Dendritic cell treated with granulocyte-macrophage colony-stimulating factor and Interleukin-4, amounts not matched to agents 40 ng/mL and 50 ng/mL, for 4 days (primary cell): ENCODE data around the gene FAT1.

Experiments used
- H3K27ac Mint-ChIP-seq: one replicate; pipeline ENCODE4 v1.8.0; 2022; ENCODE audit warnings: mild to moderate bottlenecking, mixed read lengths
- H3K27me3 Mint-ChIP-seq: one replicate; pipeline ENCODE4 v1.8.0; 2022; ENCODE audit warnings: mild to moderate bottlenecking, mixed read lengths
- H3K36me3 Mint-ChIP-seq: one replicate; pipeline ENCODE4 v1.8.0; 2022; ENCODE audit warnings: low read depth, mixed read lengths
- H3K4me1 Mint-ChIP-seq: one replicate; pipeline ENCODE4 v1.8.0; 2022; ENCODE audit warnings: low read depth, mixed read lengths
- H3K4me3 Mint-ChIP-seq: one replicate; pipeline ENCODE4 v1.8.0; 2022; ENCODE audit warnings: mild to moderate bottlenecking, moderate library complexity, mixed read lengths
- H3K9me3 Mint-ChIP-seq: one replicate; pipeline ENCODE4 v1.8.0; 2022; ENCODE audit warnings: mixed read lengths
- intact Hi-C: fragments of 100-400 bp; cut with micrococcal nuclease; formaldehyde crosslinking; loops from one replicate; pipeline ENCODE4 v1.15.0; 2022

FAT1 gene

GRCh38 chr4:186702940-186703339 is 20.7 kb downstream of the FAT1 start:
- Mint-ChIP-seq H3K9me3 (peaks cover 8% of the 10 kb centered on the region), H3K27me3 (no peaks in the 10 kb centered on the region), H3K36me3 (no peaks in the 10 kb centered on the region), H3K4me3 (no peak overlapping the region), H3K4me1 (no peaks in the 10 kb centered on the region), H3K27ac (no peak overlapping the region)
- intact Hi-C loops = no loop called here

DNA sequence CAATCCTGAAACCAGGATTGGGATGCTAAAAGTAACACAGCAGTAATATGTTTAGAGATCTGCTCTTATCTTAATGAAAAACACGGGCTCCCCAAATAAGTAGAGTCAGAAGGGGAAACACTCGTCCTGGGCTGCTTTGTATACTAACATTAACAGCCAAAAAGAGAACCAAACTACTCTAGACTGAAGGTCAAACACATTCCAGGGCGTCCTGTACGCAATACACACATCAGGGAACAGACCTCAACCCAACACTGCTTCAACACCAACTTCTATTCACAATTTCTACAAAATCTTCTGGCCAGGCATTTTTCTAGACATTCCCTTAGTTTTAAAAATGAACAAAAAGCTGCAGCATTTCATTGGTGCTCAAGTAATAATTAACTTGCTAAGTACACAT is 21.4 kb downstream of the FAT1 start:
- peaks cover 8% of the 10 kb centered on the region for H3K9me3 Mint-ChIP-seq
- no peaks in the 10 kb centered on the region for H3K27me3 Mint-ChIP-seq
- H3K36me3 Mint-ChIP-seq = no peaks in the 10 kb centered on the region
- H3K4me3 Mint-ChIP-seq = no peak overlapping the region
- no peaks in the 10 kb centered on the region for H3K4me1 Mint-ChIP-seq
- H3K27ac Mint-ChIP-seq = no peak overlapping the region
- intact Hi-C loops = no loop called here

DNA sequence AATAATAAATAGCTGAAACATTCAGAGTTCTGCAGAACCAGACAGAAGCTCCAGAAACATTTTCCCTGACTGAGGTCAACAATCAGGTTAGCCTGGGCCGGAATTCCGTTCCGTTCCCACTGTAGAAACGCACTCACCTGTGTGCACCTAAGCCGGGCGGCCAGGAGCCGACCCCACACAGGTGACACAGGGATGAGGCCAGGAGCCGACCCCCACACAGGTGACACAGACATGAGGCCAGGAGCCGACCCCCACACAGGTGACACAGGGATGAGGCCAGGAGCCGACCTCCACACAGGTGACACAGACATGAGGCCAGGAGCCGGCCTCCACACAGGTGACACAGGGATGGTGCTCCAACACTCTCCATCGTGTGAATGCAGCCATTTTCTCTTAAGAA is 21.9 kb downstream of the FAT1 start:
- intact Hi-C loops = no loop called here
- Mint-ChIP-seq H3K36me3 (no peaks in the 10 kb centered on the region), H3K27me3 (no peaks in the 10 kb centered on the region), H3K27ac (no peak overlapping the region), H3K9me3 (peaks cover 8% of the 10 kb centered on the region), H3K4me1 (no peaks in the 10 kb centered on the region), H3K4me3 (no peak overlapping the region)

- no peak overlapping the region for H3K27ac Mint-ChIP-seq
- H3K36me3 Mint-ChIP-seq = no peaks in the 10 kb centered on the region
- intact Hi-C loops = no loop called here
- no peak overlapping the region for H3K4me3 Mint-ChIP-seq
- peaks cover 8% of the 10 kb centered on the region for H3K9me3 Mint-ChIP-seq
- no peaks in the 10 kb centered on the region for H3K27me3 Mint-ChIP-seq
- H3K4me1 Mint-ChIP-seq = no peaks in the 10 kb centered on the region
Observed at GRCh38 chr4:186701273-186701672, 22.4 kb downstream of the FAT1 start.

GRCh38 chr4:186700746-186701145 is 22.9 kb downstream of the FAT1 start:
- no peaks in the 10 kb centered on the region for H3K4me1 Mint-ChIP-seq
- H3K9me3 Mint-ChIP-seq = peaks cover 8% of the 10 kb centered on the region
- H3K36me3 Mint-ChIP-seq = no peaks in the 10 kb centered on the region
- H3K27me3 Mint-ChIP-seq = no peaks in the 10 kb centered on the region
- intact Hi-C loops = no loop called here
- no peak overlapping the region for H3K4me3 Mint-ChIP-seq
- no peak overlapping the region for H3K27ac Mint-ChIP-seq

DNA sequence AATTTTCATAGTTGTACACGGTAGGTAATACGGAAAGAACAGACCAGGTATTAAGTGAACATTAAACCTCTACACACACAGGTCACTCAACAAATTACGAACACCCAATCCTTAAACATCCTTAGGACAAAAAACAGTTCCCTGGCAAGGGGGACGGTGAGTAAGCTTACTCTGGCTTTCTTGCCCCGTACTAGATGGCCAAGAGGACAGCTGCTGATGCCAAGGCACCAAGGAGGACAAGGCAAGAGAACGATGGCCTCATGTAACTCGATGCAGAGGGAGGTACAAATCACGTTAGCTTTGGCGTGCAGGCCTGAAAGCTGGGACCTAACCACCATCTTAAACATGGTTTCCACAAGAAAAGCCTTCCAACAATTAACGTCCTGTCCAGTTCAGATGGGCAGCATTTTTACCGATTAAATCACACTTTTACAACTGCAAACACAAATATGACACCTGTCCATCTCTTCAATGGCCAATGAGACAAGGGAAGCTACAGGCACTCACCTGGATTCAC is 23.7 kb downstream of the FAT1 start:
- no peaks in the 10 kb centered on the region for H3K27me3 Mint-ChIP-seq
- no peak overlapping the region for H3K27ac Mint-ChIP-seq
- intact Hi-C loops = no loop called here
- peaks cover 8% of the 10 kb centered on the region for H3K9me3 Mint-ChIP-seq
- H3K4me3 Mint-ChIP-seq = no peak overlapping the region
- H3K4me1 Mint-ChIP-seq = no peaks in the 10 kb centered on the region
- no peaks in the 10 kb centered on the region for H3K36me3 Mint-ChIP-seq

DNA sequence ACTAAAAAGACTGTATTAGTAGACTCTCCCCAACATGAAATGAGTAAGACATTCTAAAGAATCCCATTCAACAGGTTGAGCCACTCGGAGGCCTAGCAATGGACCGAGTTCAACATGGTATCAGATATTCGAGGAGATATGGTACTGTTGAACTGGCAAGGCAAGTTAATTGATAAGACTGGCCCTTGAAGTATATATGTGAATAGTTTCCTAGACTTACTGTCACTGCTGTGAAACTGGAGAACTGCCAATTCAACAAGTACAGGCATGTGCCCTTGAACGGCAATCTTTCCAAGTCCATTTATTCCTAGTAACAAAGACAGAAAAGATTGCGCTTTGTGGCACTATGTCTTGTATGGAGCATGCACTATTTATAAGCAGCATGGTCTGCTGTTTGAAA is 24.4 kb downstream of the FAT1 start:
- intact Hi-C loops = no loop called here
- no peaks in the 10 kb centered on the region for H3K4me1 Mint-ChIP-seq
- no peak overlapping the region for H3K27ac Mint-ChIP-seq
- H3K27me3 Mint-ChIP-seq = no peaks in the 10 kb centered on the region
- no peaks in the 10 kb centered on the region for H3K36me3 Mint-ChIP-seq
- peaks cover 10% of the 10 kb centered on the region for H3K9me3 Mint-ChIP-seq
- no peak overlapping the region for H3K4me3 Mint-ChIP-seq

GRCh38 chr4:186698525-186698924 is 25.1 kb downstream of the FAT1 start:
- H3K36me3 Mint-ChIP-seq = no peaks in the 10 kb centered on the region
- no peaks in the 10 kb centered on the region for H3K27me3 Mint-ChIP-seq
- H3K9me3 Mint-ChIP-seq = peaks cover 17% of the 10 kb centered on the region
- intact Hi-C loops = no loop called here
- H3K4me1 Mint-ChIP-seq = no peaks in the 10 kb centered on the region
- no peak overlapping the region for H3K27ac Mint-ChIP-seq
- H3K4me3 Mint-ChIP-seq = no peak overlapping the region

DNA sequence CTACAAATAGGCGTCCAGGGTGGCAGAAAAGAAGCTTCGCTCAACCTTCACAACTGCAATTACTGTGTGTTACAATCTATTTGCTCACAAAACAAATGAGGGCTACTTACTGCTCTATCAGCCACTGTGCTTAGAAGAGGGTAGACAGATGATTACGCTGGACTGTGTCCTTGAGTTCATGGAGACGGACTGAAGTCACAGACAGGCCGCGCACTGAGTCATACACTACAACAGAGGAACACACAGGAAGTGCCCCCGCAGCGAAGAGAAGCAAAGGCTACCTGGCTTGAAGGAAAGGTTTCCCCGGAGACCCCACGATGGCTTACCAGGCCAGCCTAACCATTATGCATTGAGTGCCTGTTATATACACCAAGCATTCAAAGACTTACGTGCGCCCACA is 25.6 kb downstream of the FAT1 start:
- peaks cover 19% of the 10 kb centered on the region for H3K9me3 Mint-ChIP-seq
- no peaks in the 10 kb centered on the region for H3K4me1 Mint-ChIP-seq
- no peak overlapping the region for H3K4me3 Mint-ChIP-seq
- intact Hi-C loops = no loop called here
- H3K27ac Mint-ChIP-seq = no peak overlapping the region
- H3K27me3 Mint-ChIP-seq = no peaks in the 10 kb centered on the region
- H3K36me3 Mint-ChIP-seq = no peaks in the 10 kb centered on the region

DNA sequence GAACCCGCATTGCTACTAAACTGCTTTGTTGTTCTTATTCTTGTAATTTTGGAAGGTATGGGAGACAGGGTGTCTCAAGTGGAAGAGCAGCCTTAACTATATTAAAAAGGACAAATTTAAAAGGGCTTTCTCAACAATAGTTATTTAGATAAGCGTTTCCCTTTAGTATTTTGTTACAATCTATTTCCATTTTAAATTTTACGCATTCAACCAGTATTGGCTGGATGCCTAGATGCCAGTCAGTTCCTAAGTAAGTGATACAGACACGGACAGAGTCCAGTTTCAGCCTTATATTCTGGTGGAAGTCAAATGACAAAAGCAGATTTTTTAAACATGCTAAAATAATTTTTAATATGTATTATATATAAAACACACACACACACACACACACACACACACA is 28.3 kb downstream of the FAT1 start:
- Mint-ChIP-seq H3K36me3 (no peaks in the 10 kb centered on the region), H3K4me1 (no peaks in the 10 kb centered on the region), H3K9me3 (peaks cover 19% of the 10 kb centered on the region)

GRCh38 chr4:186693894-186694293 is 29.8 kb downstream of the FAT1 start:
- H3K27me3 Mint-ChIP-seq = no peaks in the 10 kb centered on the region
- no peaks in the 10 kb centered on the region for H3K4me1 Mint-ChIP-seq
- no peak overlapping the region for H3K27ac Mint-ChIP-seq
- H3K4me3 Mint-ChIP-seq = no peak overlapping the region
- intact Hi-C loops = no loop called here
- no peaks in the 10 kb centered on the region for H3K36me3 Mint-ChIP-seq
- H3K9me3 Mint-ChIP-seq = peaks cover 19% of the 10 kb centered on the region

More for the DNA sequence above, 28.3 kb downstream of the FAT1 start:
- Mint-ChIP-seq H3K27ac (no peak overlapping the region), H3K4me3 (no peak overlapping the region), H3K27me3 (no peaks in the 10 kb centered on the region)
- intact Hi-C loops = no loop called here

DNA sequence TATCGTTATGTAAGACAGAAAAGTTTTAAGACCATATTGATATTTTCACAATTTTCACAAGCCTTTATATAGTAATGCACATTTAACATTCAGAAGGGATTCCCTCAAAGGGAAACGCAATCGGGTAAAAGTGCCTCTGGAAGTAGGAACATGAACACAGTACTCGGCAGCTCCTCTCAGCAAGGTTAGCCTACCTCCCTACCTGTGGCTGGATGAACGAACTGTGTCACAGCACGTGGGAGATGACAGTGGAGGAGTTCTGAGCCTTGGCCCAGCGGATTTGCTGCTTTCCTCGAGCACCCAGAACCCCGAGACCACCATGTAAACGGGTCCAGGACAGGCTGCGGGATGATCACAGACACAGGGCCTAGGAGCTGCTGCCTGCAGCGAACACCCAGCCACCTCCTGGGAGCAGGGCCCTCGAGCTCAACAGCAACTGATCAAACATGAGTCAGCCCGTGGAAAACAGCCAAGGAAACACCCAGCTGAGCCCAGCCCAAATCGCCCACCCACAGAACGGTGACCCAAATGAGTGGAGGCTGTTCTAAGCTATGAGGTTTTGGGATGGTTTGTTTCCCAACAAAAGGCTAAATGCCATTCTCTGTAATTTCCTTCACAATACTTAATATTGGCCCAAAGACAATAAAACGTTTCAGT is 30.4 kb downstream of the FAT1 start:
- no peak overlapping the region for H3K27ac Mint-ChIP-seq
- H3K4me3 Mint-ChIP-seq = no peak overlapping the region
- intact Hi-C loops = no loop called here
- no peaks in the 10 kb centered on the region for H3K27me3 Mint-ChIP-seq
- peaks cover 13% of the 10 kb centered on the region for H3K9me3 Mint-ChIP-seq
- H3K36me3 Mint-ChIP-seq = no peaks in the 10 kb centered on the region
- no peaks in the 10 kb centered on the region for H3K4me1 Mint-ChIP-seq

- H3K27ac Mint-ChIP-seq = no peak overlapping the region
- no peak overlapping the region for H3K4me3 Mint-ChIP-seq
- no peaks in the 10 kb centered on the region for H3K36me3 Mint-ChIP-seq
- H3K4me1 Mint-ChIP-seq = no peaks in the 10 kb centered on the region
- no peaks in the 10 kb centered on the region for H3K27me3 Mint-ChIP-seq
- intact Hi-C loops = no loop called here
- peaks cover 10% of the 10 kb centered on the region for H3K9me3 Mint-ChIP-seq
Observed at GRCh38 chr4:186691396-186691795, 32.3 kb downstream of the FAT1 start.

GRCh38 chr4:186689476-186689875 is 34.2 kb downstream of the FAT1 start:
- H3K27me3 Mint-ChIP-seq = no peaks in the 10 kb centered on the region
- H3K36me3 Mint-ChIP-seq = no peaks in the 10 kb centered on the region
- intact Hi-C loops = no loop called here
- H3K9me3 Mint-ChIP-seq = peaks cover 10% of the 10 kb centered on the region
- H3K4me3 Mint-ChIP-seq = no peak overlapping the region
- no peak overlapping the region for H3K27ac Mint-ChIP-seq
- no peaks in the 10 kb centered on the region for H3K4me1 Mint-ChIP-seq
